ENCODE results near the gene SIRPA. TPM values are rescaled to one million over a fixed set of nuclear protein-coding genes. Genes with fewer than 3 reads are reported as not detected.

The SIRPA gene
- total RNA-seq, 1 donor from 2014 or later = 35.5 TPM

GRCh38 chr20:1890469-1891262 is 4.5 kb upstream of the SIRPA start:
- no peak overlapping the region for H2AFZ ChIP-seq (ENCODE audit: low read depth, low read length)
- no peaks in the 10 kb centered on the region for H3K27me3 ChIP-seq (ENCODE audit: insufficient read depth, low read length)
- H3K9me3 ChIP-seq (ENCODE audit: insufficient read depth, low read depth, low read length) = no peaks in the 10 kb centered on the region
- FAIRE-seq (no peak), DNase-seq (ENCODE audit: low read depth) (no peak)
- peaks cover 4% of the 10 kb centered on the region for H3K79me2 ChIP-seq (ENCODE audit: insufficient read depth, low read length)
- TF ChIP-seq CTCF (IDR thresholded peaks at IDR 0.05; ENCODE audit: insufficient read depth, low read depth, low read length) (no peak), EZH2 (IDR thresholded peaks at IDR 0.05; ENCODE audit: insufficient read depth, low read length) (no peak)
- H3K27ac ChIP-seq (ENCODE audit: low read depth, low read length) = no peak overlapping the region
- Mint-ChIP-seq H3K9me3 (ENCODE audit: unreplicated experiment) (peaks cover 2% of the 10 kb centered on the region), H3K4me1 (ENCODE audit: low read depth, unreplicated experiment) (peaks cover 17% of the 10 kb centered on the region), H3K36me3 (ENCODE audit: low read depth, unreplicated experiment) (peaks cover 14% of the 10 kb centered on the region), H3K4me3 (ENCODE audit: unreplicated experiment) (no peak overlapping the region), H3K27ac (ENCODE audit: unreplicated experiment) (no peak overlapping the region), H3K27me3 (ENCODE audit: low read depth, unreplicated experiment) (peaks cover 4% of the 10 kb centered on the region)
- H3K4me1 ChIP-seq (ENCODE audit: insufficient read depth, low read length) = peaks cover 7% of the 10 kb centered on the region
- H3K9ac ChIP-seq (ENCODE audit: low read length) = no peak overlapping the region
- H3K4me2 ChIP-seq (ENCODE audit: low read length) = no peak overlapping the region
- H3K36me3 ChIP-seq (ENCODE audit: insufficient read depth, low read length) = no peaks in the 10 kb centered on the region
- peaks cover 2% of the 10 kb centered on the region for H4K20me1 ChIP-seq (ENCODE audit: insufficient read depth, low read length)
- no peak overlapping the region for H3K4me3 ChIP-seq (ENCODE audit: insufficient read depth, low read depth, low read length)

- Histone ChIP-seq H3K4me1 (ENCODE audit: insufficient read depth, low read length) (peaks cover 15% of the 10 kb centered on the region), H3K9me3 (ENCODE audit: insufficient read depth, low read depth, low read length) (no peaks in the 10 kb centered on the region), H3K4me3 (ENCODE audit: insufficient read depth, low read depth, low read length) (no peak overlapping the region), H3K4me2 (ENCODE audit: low read length) (no peak overlapping the region), H3K36me3 (ENCODE audit: insufficient read depth, low read length) (no peaks in the 10 kb centered on the region), H3K9ac (ENCODE audit: low read length) (no peak overlapping the region), H3K27ac (ENCODE audit: low read depth, low read length) (no peak overlapping the region), H3K27me3 (ENCODE audit: insufficient read depth, low read length) (no peaks in the 10 kb centered on the region), H2AFZ (ENCODE audit: low read depth, low read length) (no peak overlapping the region), H4K20me1 (ENCODE audit: insufficient read depth, low read length) (peaks cover 11% of the 10 kb centered on the region), H3K79me2 (ENCODE audit: insufficient read depth, low read length) (peaks cover 12% of the 10 kb centered on the region)
- peaks cover 17% of the 10 kb centered on the region for H3K4me1 Mint-ChIP-seq (ENCODE audit: low read depth, unreplicated experiment)
- TF ChIP-seq EZH2 (IDR thresholded peaks at IDR 0.05; ENCODE audit: insufficient read depth, low read length) (no peak), CTCF (IDR thresholded peaks at IDR 0.05; ENCODE audit: insufficient read depth, low read depth, low read length) (no peak)
- FAIRE-seq (no peak), DNase-seq (ENCODE audit: low read depth) (no peak)
- peaks cover 4% of the 10 kb centered on the region for H3K27me3 Mint-ChIP-seq (ENCODE audit: low read depth, unreplicated experiment)
- peaks cover 14% of the 10 kb centered on the region for H3K36me3 Mint-ChIP-seq (ENCODE audit: low read depth, unreplicated experiment)
- peaks cover 2% of the 10 kb centered on the region for H3K9me3 Mint-ChIP-seq (ENCODE audit: unreplicated experiment)
- no peak overlapping the region for H3K27ac Mint-ChIP-seq (ENCODE audit: unreplicated experiment)
- no peak overlapping the region for H3K4me3 Mint-ChIP-seq (ENCODE audit: unreplicated experiment)
Measured at GRCh38 chr20:1891263-1892118, 3.7 kb upstream of the SIRPA start.
